ENCODE measurements around the gene RANGAP1.

RANGAP1 gene

DNA sequence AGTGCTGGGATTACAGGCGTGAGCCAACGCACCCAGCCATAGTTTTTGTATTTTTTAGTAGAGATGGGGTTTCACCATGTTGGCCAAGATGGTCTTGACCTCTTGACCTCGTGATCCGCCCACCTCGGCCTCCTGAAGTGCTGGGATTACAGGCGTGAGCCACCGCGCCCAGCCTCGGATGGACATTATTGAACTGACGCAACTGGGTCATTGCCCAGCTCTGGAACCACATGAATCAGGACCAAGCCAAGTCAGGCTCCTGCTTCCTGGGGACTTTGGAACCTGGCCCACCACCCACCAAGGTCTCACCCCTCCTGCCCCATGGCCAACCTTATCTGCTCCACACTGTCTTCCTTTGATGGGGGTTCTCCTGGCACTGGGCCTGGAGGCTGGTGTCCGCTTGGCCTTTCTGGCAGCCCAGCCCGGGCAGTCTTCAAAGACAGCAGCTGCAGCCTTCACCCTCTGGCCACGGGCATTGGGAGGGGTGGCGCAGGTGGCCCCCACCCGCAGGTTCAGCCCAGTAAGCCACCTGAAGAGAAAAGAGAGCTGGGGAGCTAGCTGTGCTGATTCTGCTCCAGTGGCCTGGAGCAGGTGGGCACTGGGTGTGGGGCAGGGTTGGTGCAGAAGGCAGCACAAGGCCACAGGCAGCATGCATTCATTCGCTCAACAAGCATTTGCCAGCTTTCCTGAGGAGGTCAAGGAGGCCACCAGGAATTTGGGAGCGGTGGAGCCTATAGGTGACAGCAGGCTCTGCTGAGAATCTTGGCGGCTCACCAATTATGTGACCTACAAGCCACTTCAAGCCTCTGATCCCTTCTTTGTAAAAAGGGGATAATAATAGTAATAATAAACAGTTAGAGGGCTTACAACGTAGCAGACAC is 50.9 kb downstream of the RANGAP1 start:
- DNase-seq (ENCODE audit: low spot score): no peak

DNA sequence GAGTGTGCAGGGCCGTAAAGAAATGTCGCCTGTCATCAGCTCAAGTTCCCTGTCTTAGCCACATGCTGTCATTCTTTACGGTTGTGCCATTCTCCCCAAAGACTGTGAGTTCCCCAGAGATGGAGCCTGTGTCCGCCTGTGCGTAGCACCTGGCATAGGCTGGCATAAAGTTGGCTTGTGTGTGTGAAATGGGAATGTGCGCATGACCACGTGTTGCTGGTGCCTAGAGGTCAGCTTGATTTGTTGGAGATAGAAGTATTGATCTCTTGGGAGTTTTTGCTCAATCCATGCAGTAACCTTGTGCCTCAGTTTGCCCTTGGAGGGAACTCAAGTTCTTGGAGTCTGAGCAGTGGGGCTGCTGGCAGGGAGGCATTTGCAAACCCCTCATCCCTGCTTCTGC is 54.6 kb downstream of the RANGAP1 start:
- DNase-seq (ENCODE audit: low spot score): no peak

DNA sequence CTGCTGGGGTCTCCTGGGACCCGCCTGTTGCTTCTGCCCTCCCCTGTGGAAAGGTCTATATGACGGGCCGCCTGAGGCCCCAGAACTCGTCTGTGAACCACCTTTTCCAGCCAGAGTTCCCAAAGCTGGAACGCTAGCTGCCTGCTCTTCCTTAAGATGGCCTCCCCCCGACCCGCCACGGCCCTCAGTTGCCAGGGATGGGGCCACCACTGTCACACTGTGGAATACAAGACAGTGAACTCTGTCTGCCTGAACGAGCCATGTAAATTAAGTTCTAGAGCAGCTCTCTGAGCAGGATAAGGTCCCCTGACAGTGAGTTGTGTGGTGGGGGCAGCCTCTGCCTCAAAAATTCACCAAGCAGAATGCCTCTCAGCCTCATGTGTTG is 55.6 kb downstream of the RANGAP1 start:
- DNase-seq (ENCODE audit: low spot score): no peak

DNA sequence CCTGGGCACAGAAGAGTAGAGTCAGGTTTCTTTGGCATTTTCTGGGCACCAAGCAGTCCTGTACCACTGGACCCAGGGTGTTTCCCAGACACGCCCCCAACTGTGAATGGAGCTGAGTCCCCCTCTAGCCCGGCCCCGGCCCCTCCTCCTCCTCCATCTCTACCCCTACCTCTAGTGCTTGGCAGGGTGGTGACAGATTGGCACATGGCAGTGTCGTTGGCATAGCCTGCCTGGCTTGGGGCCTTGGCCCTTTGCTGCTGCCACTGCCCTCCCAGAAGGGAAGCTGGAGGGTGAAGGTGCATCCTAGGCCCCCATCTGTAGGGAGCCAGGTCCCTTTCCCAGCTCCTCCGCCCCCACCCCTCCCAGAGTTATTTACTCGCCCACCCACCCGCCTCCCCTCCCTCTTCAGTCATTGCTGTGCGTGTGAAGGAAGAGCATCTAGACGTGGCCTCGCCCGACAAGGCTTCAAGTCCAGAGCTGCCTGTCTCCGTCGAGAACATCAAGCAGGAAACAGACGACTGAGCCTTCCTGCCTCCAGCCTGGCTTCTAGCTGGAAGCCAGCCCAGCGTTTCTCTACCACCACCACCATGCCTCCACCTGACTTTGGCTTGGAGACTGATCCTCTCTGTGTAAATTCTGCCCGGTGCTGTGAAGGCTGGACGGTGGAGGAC is 56.1 kb downstream of the RANGAP1 start:
- DNase-seq (ENCODE audit: low spot score): no peak

DNA sequence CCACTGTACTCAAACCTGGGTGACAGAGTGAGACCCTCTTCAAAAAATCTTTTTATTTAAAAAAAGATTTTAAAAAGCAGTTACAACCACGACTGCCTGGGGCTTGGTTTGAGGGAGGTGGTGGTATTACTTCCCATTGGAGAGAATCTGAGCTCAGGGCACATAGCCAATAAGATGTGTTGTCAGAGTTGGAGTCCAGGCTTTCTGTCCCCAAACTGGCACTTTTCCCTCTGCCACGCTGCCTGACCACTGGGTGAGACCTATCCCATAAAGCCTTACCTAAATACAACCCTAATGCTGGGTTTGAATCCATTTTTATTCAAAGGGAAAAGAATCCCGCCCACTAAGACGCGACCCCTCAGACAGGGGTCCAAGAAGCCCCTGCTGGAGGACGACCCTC is 56.8 kb downstream of the RANGAP1 start:
- no peak for DNase-seq (ENCODE audit: low spot score)

DNA sequence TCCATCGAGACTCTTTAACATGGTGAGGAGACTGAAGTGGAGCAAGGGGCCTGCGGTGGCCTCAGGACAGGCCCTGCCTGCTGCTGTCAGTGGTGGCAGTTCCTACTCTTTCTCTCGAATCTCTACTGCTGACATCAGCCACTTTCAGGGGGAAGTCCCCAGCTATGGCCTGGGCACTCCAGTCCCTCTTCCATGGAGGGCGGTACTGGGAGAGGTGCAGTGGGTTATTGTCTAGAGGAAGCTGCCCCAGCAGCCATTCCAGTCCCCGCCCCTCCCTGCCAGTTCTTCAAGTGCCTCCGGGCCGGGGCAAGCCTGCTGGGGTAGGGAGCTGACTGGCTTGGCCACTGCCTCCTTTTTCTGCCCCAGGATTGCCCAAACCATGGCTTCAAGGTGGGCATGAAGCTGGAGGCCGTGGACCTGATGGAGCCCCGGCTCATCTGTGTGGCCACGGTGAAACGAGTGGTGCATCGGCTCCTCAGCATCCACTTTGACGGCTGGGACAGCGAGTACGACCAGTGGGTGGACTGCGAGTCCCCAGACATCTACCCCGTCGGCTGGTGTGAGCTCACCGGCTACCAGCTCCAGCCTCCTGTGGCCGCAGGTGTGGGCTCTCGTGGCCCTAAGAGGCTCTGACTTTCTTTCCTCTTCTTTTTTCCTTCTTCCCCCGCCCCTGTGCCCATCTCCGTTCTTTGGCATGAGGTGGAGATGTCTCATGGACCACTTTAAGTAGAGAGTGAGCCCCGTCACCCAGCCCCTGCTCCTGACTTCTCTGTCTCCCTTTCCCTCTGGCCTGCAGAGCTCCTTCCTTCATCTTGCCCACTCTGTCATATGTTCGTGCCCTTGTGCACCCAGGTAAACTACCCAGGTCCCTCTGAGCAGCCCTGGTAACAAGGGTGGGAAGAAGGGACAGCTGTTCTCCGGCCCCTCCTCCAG is 59.0 kb downstream of the RANGAP1 start:
- no peak for DNase-seq (ENCODE audit: low spot score)

DNA sequence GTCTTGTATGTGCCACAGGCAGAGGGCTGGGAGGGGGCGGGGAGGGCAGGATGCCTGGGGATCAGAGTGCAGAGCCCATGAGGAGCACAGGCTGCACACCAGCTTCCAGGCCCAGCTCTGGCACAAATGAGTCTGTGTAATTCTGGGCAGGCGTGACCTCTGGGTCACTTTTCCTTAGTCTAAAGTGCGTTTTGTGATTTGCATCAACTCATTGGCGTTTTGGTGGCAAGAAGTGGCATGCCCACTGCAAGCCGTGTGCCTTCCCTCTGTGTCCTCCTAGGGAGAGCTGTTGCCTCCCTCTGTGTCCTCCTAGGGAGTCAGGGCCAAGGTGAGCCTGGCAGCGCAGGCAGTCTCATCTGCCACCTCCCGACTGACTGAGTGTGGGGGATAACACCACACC is 62.5 kb downstream of the RANGAP1 start:
- no peak for DNase-seq (ENCODE audit: low spot score)

DNA sequence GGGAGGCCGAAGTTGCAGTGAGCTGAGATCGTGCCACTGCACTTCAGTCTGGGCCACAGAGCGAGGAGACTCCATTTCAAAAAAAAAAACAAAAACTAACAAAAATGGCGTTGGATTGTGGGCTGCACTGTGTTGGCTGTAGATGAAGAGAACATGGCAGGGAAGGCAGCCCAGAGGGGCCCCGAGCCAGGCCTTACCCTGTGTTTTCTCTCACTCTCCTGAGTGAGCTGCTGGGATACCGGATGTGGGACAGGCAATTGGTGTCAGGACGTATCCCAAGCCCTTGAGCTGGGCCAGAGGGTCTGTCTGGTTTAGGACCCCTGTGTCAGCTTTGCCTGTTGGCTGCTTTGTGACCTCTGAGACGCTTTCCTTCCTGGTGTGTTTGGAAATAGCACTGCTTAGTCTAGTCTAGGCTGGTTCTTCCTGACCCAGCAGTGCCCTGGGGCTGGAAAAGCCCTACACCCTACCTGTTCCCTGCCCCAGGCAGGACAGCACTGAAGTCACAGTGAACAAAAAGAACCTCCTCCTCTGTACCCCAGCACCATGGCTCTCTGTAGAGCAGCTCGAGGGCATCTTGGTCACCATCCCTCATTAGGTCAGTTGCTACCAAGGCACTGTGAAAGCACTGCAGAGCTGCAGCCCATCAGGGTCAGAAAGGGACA is 63.0 kb downstream of the RANGAP1 start:
- DNase-seq (ENCODE audit: low spot score): no peak

DNA sequence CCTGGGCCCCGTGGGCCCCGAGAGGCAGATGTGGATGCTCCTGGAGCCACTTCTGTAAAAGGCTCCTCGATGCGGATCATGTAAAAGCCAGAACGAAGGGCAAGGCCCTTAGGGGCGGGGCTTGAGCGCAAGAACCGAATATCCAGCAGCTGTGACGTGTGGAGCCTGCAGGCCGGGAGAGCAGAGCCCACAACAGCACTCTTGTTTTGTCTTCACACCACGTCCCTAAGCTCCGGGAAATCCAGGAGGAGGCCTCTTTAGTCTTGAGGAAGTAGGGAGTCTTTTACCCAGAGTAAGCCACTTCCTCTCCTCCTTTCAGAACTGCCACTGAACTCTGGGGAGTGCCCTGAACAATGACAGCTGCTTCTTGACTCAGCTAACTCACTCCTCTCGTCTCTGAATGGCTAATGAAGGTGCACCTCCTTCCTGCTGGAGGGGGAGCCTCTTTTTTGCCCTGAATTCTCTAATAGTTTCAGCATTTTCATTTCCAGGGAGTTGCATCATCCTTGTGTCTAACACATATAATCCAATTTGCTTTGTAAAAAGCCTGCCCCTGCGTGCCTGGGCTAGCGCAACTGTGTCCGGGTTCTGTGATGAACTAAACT is 68.3 kb downstream of the RANGAP1 start:
- DNase-seq (ENCODE audit: low spot score): peak; percentile 85

DNA sequence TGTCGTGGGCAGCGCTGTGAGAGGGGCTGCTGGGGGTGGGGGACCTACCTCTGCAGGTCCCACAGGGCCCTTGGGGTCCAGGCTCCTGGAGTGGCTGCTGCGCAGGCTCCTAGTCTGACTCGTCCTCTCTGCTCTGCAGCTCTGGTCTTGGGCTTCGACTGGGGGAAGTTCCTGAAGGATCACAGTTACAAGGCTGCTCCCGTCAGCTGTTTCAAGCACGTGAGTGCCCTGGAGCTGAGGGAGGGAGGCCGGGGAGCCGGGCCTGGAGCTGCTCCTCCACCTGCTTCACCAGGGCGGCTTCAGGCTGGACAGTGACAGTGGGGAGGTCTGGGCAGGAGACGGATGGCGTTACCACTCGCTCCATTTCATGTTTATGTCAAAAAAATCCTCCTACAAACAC is 69.0 kb downstream of the RANGAP1 start:
- no peak for DNase-seq (ENCODE audit: low spot score)

DNA sequence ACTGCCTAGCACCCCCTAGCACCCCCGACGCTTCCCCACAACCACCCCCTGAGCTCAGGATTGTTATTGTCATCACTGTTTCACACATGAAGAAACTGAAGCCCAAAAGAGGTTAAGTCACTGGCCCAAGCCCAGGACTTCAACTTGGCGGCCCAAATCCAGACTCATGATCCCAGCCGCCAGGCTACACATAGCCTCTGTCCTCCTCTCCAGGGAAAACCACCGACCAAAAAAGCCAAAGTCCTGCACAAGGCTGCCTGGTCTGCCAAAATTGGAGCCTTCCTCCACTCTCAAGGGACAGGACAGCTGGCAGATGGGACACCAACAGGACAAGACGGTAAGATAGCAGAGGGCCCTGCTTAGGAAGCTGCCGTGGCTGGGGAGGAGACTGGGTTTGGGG is 70.1 kb downstream of the RANGAP1 start:
- DNase-seq (ENCODE audit: low spot score): no peak

DNA sequence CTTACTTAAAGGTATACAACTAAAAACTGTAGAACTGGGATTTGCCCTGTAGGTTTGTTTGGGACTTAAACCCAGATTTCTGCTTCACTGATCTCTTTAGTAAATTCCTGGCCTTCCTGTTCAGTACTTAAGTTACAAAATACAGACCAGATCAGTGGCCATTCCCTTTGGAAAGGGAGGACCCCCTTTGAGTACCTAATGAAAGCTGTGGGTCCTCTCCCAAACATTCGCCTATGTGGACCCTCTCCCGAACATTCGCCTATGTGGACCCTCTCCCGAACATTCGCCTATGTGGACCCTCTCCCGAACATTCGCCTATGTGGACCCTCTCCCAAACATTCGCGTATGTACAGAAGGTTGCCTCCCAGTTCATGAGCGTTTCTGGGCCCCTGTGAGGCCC is 70.6 kb downstream of the RANGAP1 start:
- DNase-seq (ENCODE audit: low spot score): no peak

DNA sequence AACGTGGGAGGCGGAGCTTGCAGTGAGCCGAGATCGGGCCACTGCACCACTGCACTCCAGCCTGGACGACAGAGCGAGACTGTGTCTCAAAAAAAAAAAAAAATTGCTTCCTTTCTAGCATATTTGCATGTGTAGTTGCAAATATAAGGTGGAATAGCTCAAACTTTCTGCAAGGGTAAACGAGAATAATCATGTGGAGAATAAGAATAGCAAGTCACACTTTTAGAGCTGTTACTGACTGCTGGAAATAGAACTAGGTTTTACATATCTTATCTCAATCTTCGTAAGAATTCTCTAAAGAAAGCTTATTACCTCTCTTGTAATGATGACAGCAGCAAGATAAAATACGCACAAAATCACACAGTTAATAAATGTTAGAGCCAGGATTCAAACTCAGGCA is 79.3 kb downstream of the RANGAP1 start:
- DNase-seq (ENCODE audit: low spot score): no peak

DNA sequence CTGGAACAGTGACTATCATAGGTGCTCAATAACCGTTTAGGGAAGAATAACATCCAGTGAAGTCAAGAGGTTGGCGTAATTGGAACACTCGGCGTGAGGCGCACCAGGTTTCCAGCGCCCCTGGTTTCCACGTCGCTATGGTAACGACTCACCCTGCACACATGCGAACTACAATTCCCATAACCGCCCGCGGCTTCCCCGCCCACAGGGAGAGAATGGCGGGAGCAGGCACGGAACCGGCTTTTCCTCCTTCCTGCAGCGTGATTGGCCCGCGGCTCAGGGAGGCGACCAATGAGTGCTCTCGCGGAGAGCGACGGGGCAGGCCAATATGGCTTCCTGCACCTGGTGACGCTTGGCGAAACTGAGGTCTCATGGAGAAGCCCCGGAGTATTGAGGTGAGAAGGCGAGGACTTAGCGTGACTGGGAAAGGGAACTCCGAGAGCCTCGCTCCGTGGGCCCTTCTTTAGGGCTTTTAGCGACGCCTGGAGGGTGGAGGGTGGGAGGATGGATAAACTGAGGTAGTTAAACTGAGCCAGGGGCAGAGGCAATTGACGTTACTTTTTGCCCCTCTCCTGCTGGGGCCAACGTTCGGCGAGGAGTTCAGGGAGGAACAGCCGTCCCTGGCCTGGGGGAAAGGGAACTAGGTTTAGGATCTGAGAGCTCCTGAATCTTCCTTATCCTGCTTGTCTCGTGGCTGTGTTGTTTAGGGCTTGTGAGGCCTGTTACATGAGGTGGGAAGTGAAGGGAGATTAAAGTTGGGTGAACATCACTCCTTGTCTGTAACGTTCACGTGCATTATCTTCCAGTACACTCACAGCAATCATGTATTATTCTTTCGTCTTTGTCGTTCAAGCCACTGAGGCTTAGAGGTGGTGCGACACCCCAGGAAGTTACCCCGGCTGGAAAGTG is 80.7 kb downstream of the RANGAP1 start, which contains the start of gene L3MBTL2:
L3MBTL2 (plus strand) TSS at position 321 of the 909 bp plus-strand sequence; CDS start at position 372, 51 bp downstream.
- DNase-seq (ENCODE audit: low spot score): peak; percentile 100

DNA sequence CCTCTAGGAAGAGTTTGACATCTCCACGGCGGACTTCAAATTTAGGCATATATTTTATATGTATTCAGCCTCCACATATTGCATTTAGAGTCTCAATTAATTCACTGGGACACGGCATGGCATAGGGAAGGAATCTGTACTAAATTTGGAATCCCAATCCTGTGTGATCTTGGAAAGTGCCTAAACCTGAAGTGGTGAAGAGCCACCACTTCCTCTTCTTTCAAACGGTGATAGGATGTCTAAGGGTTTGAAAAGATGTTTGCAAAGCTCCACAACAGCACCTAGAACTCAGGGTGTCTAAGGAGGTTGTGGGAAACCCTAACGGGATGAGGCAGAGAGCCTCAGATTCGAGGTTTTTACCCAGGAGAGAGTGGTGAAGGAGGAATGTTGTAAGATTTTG is 81.9 kb downstream of the RANGAP1 start:
- no peak for DNase-seq (ENCODE audit: low spot score)

DNA sequence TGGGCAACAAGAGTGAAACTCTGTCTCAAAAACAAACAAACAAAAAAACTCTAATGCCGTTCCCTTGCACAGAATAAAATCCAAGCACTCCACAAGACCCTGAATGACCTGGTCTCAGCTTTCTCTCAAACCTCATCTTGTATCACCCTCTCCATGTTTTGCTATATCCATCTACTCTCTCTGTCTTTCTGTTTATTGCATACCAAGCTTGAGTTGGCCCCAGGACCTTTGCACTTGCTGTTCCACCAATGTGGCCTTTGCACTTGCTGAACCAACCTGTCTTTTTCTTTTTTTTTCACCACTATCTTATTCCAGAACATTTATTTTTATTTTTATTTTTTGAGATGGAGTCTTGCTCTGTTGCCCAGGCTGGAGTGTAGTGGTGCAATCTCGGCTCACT is 82.9 kb downstream of the RANGAP1 start:
- no peak for DNase-seq (ENCODE audit: low spot score)

DNA sequence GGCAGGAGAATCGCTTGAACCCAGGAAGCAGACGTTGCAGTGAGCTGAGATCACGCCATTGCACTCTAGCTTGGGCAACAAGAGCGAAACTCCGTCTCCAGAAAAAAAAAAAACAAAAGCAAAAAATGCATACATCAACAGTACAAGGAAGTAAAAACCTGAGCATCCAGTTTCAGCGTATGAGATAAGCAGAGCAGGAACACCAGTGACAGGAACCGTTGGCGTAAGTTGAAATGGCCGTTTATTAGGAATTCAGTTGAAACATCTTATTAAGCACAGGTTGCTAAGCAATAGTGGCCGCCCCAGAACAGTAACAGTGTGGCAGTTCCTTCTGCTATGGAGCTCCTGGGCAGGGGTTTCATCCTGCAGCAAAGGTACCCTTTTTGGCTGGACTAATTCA is 84.8 kb downstream of the RANGAP1 start:
- no peak for DNase-seq (ENCODE audit: low spot score)

DNA sequence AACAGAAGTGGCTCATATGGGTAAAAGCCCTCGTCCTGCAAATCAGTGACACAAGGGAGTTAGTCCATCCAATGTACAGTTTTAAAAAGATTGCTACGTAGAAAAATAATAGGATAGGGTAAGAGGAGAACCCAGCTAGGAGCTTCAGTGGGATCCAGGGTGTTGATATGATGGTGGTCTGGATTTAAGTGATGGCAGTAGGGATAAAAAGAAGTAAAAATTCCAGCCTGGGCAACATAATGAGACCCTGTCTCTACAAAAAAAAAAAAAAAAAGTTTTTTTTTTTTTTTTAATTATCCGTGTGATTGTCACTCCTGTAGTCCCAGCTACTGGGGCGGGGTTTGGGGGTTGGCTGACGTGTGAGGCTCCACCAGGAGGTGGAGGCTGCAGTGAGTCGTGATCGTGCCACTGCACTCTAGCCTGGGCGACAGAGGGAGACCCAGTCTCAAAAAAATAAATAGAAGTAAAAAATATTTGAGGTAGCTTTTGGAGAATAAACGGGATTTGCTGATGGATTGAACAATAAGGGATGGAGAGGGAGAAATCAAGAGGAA is 87.9 kb downstream of the RANGAP1 start:
- DNase-seq (ENCODE audit: low spot score): no peak

DNA sequence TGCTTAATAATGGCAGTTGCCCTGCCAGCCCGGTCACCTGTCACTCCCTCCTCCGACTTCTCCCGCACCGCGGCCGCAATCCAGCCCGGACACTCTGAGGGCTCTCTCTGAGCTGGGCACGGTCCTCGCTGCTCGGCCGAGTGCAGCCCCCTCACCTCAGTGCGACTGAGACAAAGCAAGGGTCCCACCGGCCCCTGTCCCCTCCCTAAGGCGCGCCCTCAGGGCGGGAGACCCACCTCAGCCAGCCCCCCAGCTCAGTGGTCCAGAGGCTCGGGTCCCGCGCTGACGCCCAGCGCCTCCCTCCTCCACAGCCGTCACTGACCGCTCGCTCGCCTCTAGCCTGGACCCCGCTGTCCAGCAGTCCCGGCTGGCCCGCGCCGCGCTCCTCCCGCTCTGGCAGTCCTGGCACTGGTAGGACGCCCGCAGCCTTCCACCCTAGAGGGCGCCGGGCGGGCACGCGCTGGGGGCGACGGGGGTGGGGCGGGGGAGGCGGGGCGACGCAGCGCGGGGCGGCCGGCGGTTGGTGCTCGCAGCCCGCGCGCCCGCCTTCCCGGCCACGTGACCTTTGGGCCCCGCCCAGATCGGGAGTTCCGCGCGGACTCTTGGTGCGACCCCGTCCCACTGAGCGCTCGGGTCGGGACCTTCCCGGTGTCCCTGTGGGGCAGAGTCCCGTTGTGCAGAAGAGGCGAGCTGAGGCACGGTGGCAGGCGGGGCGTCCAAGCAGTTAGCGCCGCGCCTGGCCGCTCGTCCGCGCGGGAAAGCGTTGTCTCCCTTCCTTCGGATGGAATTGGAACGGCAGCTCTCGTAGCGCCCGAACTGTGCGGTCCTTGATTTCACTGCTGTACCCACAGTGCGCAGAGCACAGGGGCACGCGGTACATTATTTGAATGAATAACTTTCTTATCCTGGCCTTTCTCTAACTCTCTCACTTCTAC is 88.7 kb downstream of the RANGAP1 start:
- peak; percentile 89 for DNase-seq (ENCODE audit: low spot score)
